ENCODE results near the gene MED14.

- TF ChIP-seq ZFP30 (CRISPR knock-in tag; IDR thresholded peaks at IDR 0.05) (no peak), PATZ1 (CRISPR knock-in tag; IDR thresholded peaks at IDR 0.05; ENCODE audit: borderline replicate concordance) (no peak), ARNTL (CRISPR knock-in tag; IDR thresholded peaks at IDR 0.05; ENCODE audit: borderline replicate concordance, low read depth) (no peak), GLIS3 (CRISPR knock-in tag; IDR thresholded peaks at IDR 0.05) (no peak), CSDC2 (CRISPR knock-in tag; IDR thresholded peaks at IDR 0.05) (no peak), ESRRG (CRISPR knock-in tag; IDR thresholded peaks at IDR 0.05) (no peak), CSRNP3 (CRISPR knock-in tag; IDR thresholded peaks at IDR 0.05) (no peak), BACH2 (CRISPR knock-in tag; IDR thresholded peaks at IDR 0.05; ENCODE audit: borderline replicate concordance) (no peak), ZNF565 (CRISPR knock-in tag; conservative IDR thresholded peaks at IDR 0.05; ENCODE audit: low read depth) (no peak), ZFP3 (CRISPR knock-in tag; IDR thresholded peaks at IDR 0.05) (no peak)
Observed at GRCh38 chrX:40623139-40623536, 112.2 kb downstream of the MED14 start, which contains the start of gene MPC1L.
